OCI-LY7 (cell line): ENCODE results near the gene STRADA. TPM values are rescaled to one million over a fixed set of nuclear protein-coding genes. Genes with fewer than 3 reads are reported as not detected.

Experiments used
- BruUV-seq: library from RNA; stranded (reverse); fragments of 400-500 nt; replicated peaks from 2 replicates; lab custom pipeline; 2021; lab: Mats Ljungman, UMichigan
- CTCF ChIA-PET: fragments of 300-600 bp; sonication (Branson Sonifier 250); formaldehyde crosslinking; loops from one replicate; lab custom pipeline; 2022; ENCODE audit warnings: antibody characterized with exemption; ENCODE audit not compliant: unreplicated experiment; lab: Charles Lee
- POLR2A ChIA-PET: fragments of 300-600 bp; sonication (Branson Sonifier 250); formaldehyde crosslinking; loops from one replicate; lab custom pipeline; 2022; ENCODE audit warnings: antibody characterized with exemption; lab: Charles Lee
- DNase-seq: peaks from one replicate; pipeline ENCODE4 v3.0.0-alpha.2; 2015; ENCODE audit warnings: low spot score
- H2AFZ ChIP-seq: fragments of 200-600 bp; sonication (generic), shearing (Covaris generic); 2 replicates; pipeline ENCODE4 v1.6.1; 2014; ENCODE audit warnings: mild to moderate bottlenecking, antibody characterized with exemption, low read length, moderate library complexity
- H3K27ac ChIP-seq: fragments of 200-600 bp; sonication (generic); 2 replicates; pipeline ENCODE4 v1.5.1; 2014; ENCODE audit warnings: mixed run types, low read depth, mild to moderate bottlenecking, moderate library complexity, low read length, inconsistent platforms; ENCODE audit not compliant: poor library complexity, severe bottlenecking
- H3K36me3 ChIP-seq: fragments of 200-600 bp; sonication (generic); 2 replicates; pipeline ENCODE4 v1.6.1; 2014; ENCODE audit warnings: mild to moderate bottlenecking, antibody characterized with exemption, low read length, moderate library complexity, mixed read lengths; ENCODE audit not compliant: insufficient read depth
- H3K4me1 ChIP-seq: fragments of 200-600 bp; sonication (generic); 2 replicates; pipeline ENCODE4 v1.5.1; 2014; ENCODE audit warnings: mild to moderate bottlenecking, low read length; ENCODE audit not compliant: insufficient read depth, poor library complexity, severe bottlenecking
- H3K4me2 ChIP-seq: fragments of 200-600 bp; sonication (generic); 2 replicates; pipeline ENCODE4 v1.6.1; 2014; ENCODE audit warnings: mild to moderate bottlenecking, low read length
- H3K4me3 ChIP-seq: fragments of 200-600 bp; sonication (generic); 2 replicates; pipeline ENCODE4 v1.5.1; 2014; ENCODE audit warnings: mild to moderate bottlenecking, low read depth, low read length; ENCODE audit not compliant: poor library complexity, severe bottlenecking
- H3K79me2 ChIP-seq: fragments of 200-600 bp; sonication (generic); 2 replicates; pipeline ENCODE4 v1.6.1; 2016; ENCODE audit warnings: low read depth, mild to moderate bottlenecking, low read length, moderate library complexity, mixed read lengths; ENCODE audit not compliant: insufficient read depth
- H3K9me2 ChIP-seq: fragments of 200-600 bp; sonication (generic); 2 replicates; pipeline ENCODE4 v1.6.1; 2016; ENCODE audit warnings: mild to moderate bottlenecking, low read length, mixed read lengths; ENCODE audit not compliant: insufficient read depth
- H3K9me3 ChIP-seq: fragments of 200-600 bp; sonication (generic); 2 replicates; pipeline ENCODE4 v1.6.1; 2014; ENCODE audit warnings: mild to moderate bottlenecking, mixed run types, low read length, mixed read lengths
- H4K20me1 ChIP-seq: fragments of 200-600 bp; sonication (generic); 2 replicates; pipeline ENCODE4 v1.6.1; 2014; ENCODE audit warnings: mild to moderate bottlenecking, antibody characterized with exemption, low read length, moderate library complexity, mixed read lengths; ENCODE audit not compliant: insufficient read depth
- EZH2phosphoT487 ChIP-seq: fragments of 200-600 bp; sonication (generic); IDR thresholded peaks from 2 replicates; pipeline ENCODE4 v1.6.1; 2018; ENCODE audit warnings: low read depth, borderline replicate concordance, mild to moderate bottlenecking, mixed run types, antibody characterized with exemption, low read length, moderate library complexity, mixed read lengths
- intact Hi-C: fragments of 100-400 bp; cut with micrococcal nuclease; formaldehyde crosslinking; loops from one replicate; pipeline ENCODE4 v1.10.0; 2022; ENCODE audit not compliant: unreplicated experiment
- total RNA-seq, 2 experiments: library from RNA; depleted of rRNA in 1 of 2; stranded (reverse); fragments of >200 nt in 1 of 2; shearing (Covaris generic) in 1 of 2; gene quantifications; 2 replicates each; pipeline ENCODE4 v1.2.3, GENCODE V29; 2014 to 2022
- TF ChIP-seq, protein P1 (sequence below): fragments of 200-600 bp; sonication (generic); conservative IDR thresholded peaks from 2 replicates; pipeline ENCODE4 v1.5.1; 2014; ENCODE audit warnings: mild to moderate bottlenecking, antibody characterized with exemption, low read length, moderate library complexity, mixed read lengths

Gene STRADA
- total RNA-seq, 2 experiments from 2014 or later, result 31.9 to 68.0 TPM

- BruUV-seq, result no TSS peak
- intact Hi-C loops, result no loop called here
- peaks cover 94% of the 10 kb centered on the region for H3K36me3 ChIP-seq
Observed at GRCh38 chr17:63760771-63761539, 19.4 kb upstream of the STRADA start.

GRCh38 chr17:63758428-63758827, 16.8 kb upstream of the STRADA start:
- H4K20me1 ChIP-seq, result no peaks in the 10 kb centered on the region
- H3K4me2 ChIP-seq, result no peak overlapping the region
- no peaks in the 10 kb centered on the region for H3K79me2 ChIP-seq
- BruUV-seq, result no TSS peak
- CTCF ChIA-PET, result no interaction called here
- POLR2A ChIA-PET, result no interaction called here
- no peak overlapping the region for H3K4me3 ChIP-seq
- H3K27ac ChIP-seq, result no peak overlapping the region
- intact Hi-C loops, result loop anchor here (10.0 kb wide), 1 partner anchor 46 kb away; no protein-coding TSS in a partner anchor
- TF ChIP-seq, protein P1, sequence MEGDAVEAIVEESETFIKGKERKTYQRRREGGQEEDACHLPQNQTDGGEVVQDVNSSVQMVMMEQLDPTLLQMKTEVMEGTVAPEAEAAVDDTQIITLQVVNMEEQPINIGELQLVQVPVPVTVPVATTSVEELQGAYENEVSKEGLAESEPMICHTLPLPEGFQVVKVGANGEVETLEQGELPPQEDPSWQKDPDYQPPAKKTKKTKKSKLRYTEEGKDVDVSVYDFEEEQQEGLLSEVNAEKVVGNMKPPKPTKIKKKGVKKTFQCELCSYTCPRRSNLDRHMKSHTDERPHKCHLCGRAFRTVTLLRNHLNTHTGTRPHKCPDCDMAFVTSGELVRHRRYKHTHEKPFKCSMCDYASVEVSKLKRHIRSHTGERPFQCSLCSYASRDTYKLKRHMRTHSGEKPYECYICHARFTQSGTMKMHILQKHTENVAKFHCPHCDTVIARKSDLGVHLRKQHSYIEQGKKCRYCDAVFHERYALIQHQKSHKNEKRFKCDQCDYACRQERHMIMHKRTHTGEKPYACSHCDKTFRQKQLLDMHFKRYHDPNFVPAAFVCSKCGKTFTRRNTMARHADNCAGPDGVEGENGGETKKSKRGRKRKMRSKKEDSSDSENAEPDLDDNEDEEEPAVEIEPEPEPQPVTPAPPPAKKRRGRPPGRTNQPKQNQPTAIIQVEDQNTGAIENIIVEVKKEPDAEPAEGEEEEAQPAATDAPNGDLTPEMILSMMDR, result no peak
- no peaks in the 10 kb centered on the region for H3K9me3 ChIP-seq
- H3K4me1 ChIP-seq, result no peaks in the 10 kb centered on the region
- no peak overlapping the region for H2AFZ ChIP-seq
- H3K9me2 ChIP-seq, result no peaks in the 10 kb centered on the region
- peaks cover 95% of the 10 kb centered on the region for H3K36me3 ChIP-seq
- no peak for DNase-seq

More at GRCh38 chr17:63760771-63761539, 19.4 kb upstream of the STRADA start:
- Histone ChIP-seq H3K9me2 (no peaks in the 10 kb centered on the region), H3K27ac (no peak overlapping the region), H3K4me2 (no peak overlapping the region), H3K9me3 (no peaks in the 10 kb centered on the region), H3K79me2 (peaks cover 6% of the 10 kb centered on the region), H4K20me1 (no peaks in the 10 kb centered on the region), H3K4me1 (no peaks in the 10 kb centered on the region), H2AFZ (no peak overlapping the region), H3K4me3 (no peak overlapping the region)
- TF ChIP-seq, protein P1, result no peak
- CTCF ChIA-PET, result no interaction called here
- POLR2A ChIA-PET, result interaction anchor here (0.7 kb wide), 1 partner anchor 583 kb away, joined by 5 read pairs; no protein-coding TSS in a partner anchor
- DNase-seq, result no peak

DNA sequence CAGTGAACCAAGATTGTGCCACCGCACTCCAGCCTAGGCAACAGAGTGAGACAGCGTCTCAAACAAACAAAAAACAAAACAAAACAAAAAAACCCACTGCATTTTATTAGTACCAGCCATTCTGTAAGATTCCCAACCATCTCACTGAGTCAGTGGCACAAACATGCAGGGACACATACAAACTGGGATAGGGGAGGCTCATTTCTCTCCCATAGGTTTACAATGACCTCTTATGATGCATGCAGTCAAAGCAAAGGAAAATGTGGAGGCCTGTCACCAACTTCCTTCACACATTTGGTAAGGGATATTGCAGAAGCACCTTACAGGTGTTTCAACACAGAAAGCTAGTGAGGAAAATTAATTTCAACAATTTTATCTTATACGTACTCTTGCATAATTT, 12.4 kb upstream of the STRADA start:
- no TSS peak for BruUV-seq
- peaks cover 99% of the 10 kb centered on the region for H3K36me3 ChIP-seq

More for the DNA sequence above, 12.4 kb upstream of the STRADA start:
- no peaks in the 10 kb centered on the region for H3K4me1 ChIP-seq
- H2AFZ ChIP-seq, result no peak overlapping the region
- ChIA-PET POLR2A (no interaction called here), CTCF (no interaction called here)
- TF ChIP-seq, protein P1, result no peak
- no peak for TF ChIP-seq EZH2phosphoT487
- no peaks in the 10 kb centered on the region for H3K9me2 ChIP-seq
- H3K4me2 ChIP-seq, result no peak overlapping the region
- H3K79me2 ChIP-seq, result no peaks in the 10 kb centered on the region
- H3K4me3 ChIP-seq, result no peak overlapping the region
- H3K9me3 ChIP-seq, result no peaks in the 10 kb centered on the region
- intact Hi-C loops, result loop anchor here (10.0 kb wide), 1 partner anchor 51 kb away; no protein-coding TSS in a partner anchor
- no peaks in the 10 kb centered on the region for H4K20me1 ChIP-seq
- no peak for DNase-seq
- no peak overlapping the region for H3K27ac ChIP-seq
